ENCODE results near the gene RICTOR. TPM values are rescaled to one million over a fixed set of nuclear protein-coding genes. Genes with fewer than 3 reads are reported as not detected.

Gene RICTOR
- total RNA-seq, 1 donor from 2014 or later = 41.3 TPM

DNA sequence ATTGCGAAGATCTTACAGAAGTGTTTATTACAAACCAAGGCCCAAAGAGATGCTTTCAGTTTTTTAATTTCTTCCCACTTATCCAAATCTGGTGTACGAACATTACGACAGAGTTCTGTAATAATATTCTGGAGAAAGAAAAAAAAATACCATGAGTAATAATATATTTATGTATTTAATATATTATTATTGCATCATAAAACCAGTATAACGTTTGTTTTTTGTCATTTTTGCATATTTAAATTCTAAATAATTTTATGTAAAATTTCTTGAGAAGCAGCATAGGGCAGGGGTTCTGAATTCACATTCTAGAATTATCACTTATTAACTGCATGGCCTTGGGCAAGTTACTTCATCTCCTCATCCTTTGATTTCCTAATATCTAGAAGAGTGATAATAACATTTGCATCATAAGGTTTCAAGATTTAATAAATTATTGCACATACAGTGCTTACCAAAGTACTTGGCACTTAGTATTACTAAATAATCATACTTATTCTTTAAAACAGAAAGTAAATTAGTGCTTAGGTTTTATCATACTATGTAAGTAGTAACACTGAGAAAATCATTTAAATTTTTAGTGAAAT is 120.7 kb downstream of the RICTOR start:
- Mint-ChIP-seq H3K4me1 (no peaks in the 10 kb centered on the region), H3K36me3 (peaks cover 34% of the 10 kb centered on the region), H3K9me3 (no peaks in the 10 kb centered on the region), H3K4me3 (no peak overlapping the region), H3K27ac (no peak overlapping the region), H3K27me3 (ENCODE audit: insufficient read depth, low read depth) (no peaks in the 10 kb centered on the region)
- DNase-seq (ENCODE audit: low spot score) = no peak
- Histone ChIP-seq H3K4me3 (no peak overlapping the region), H3K9ac (no peak overlapping the region), H2AFZ (replicated peaks) (no peak overlapping the region), H3K79me2 (ENCODE audit: low read depth) (no peaks in the 10 kb centered on the region), H3K27ac (no peak overlapping the region), H3K27me3 (no peaks in the 10 kb centered on the region), H3K4me1 (no peaks in the 10 kb centered on the region), H3K4me2 (no peak overlapping the region), H3K9me3 (ENCODE audit: low read depth) (no peaks in the 10 kb centered on the region), H3K36me3 (peaks cover 18% of the 10 kb centered on the region), H4K20me1 (ENCODE audit: low read depth) (no peaks in the 10 kb centered on the region), H3F3A (ENCODE audit: low read depth) (no peaks in the 10 kb centered on the region)
- TF ChIP-seq EZH2 (IDR thresholded peaks at IDR 0.05) (no peak), EZH2phosphoT487 (IDR thresholded peaks at IDR 0.05) (no peak)
- TF ChIP-seq, protein P1, sequence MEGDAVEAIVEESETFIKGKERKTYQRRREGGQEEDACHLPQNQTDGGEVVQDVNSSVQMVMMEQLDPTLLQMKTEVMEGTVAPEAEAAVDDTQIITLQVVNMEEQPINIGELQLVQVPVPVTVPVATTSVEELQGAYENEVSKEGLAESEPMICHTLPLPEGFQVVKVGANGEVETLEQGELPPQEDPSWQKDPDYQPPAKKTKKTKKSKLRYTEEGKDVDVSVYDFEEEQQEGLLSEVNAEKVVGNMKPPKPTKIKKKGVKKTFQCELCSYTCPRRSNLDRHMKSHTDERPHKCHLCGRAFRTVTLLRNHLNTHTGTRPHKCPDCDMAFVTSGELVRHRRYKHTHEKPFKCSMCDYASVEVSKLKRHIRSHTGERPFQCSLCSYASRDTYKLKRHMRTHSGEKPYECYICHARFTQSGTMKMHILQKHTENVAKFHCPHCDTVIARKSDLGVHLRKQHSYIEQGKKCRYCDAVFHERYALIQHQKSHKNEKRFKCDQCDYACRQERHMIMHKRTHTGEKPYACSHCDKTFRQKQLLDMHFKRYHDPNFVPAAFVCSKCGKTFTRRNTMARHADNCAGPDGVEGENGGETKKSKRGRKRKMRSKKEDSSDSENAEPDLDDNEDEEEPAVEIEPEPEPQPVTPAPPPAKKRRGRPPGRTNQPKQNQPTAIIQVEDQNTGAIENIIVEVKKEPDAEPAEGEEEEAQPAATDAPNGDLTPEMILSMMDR (IDR thresholded peaks at IDR 0.05) = no peak

DNA sequence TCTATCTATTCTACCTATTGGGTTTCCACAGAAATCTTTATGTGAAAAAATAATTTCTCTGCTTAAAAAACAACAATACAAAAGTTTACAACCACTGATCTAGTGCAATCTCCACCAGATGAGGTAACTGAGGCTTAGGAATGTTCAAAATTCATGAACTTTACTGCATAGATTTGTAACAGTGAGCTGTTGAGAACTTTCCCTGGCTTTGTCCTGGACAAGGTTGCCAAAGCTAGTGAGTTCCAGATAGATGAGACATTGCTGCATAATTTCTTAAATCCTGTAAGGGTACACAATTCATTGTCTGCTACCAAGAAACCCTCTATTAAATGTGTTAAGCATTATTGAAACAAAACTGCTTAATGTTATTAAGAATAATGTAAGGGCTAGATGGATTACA is 125.7 kb downstream of the RICTOR start:
- Mint-ChIP-seq H3K4me1 (no peaks in the 10 kb centered on the region), H3K36me3 (peaks cover 21% of the 10 kb centered on the region), H3K9me3 (no peaks in the 10 kb centered on the region), H3K27ac (no peak overlapping the region), H3K27me3 (ENCODE audit: insufficient read depth, low read depth) (no peaks in the 10 kb centered on the region), H3K4me3 (no peak overlapping the region)
- Histone ChIP-seq H4K20me1 (ENCODE audit: low read depth) (no peaks in the 10 kb centered on the region), H3K4me2 (no peak overlapping the region), H3K9ac (no peak overlapping the region), H3K36me3 (peaks cover 25% of the 10 kb centered on the region), H2AFZ (replicated peaks) (no peak overlapping the region), H3K4me3 (no peak overlapping the region), H3K9me3 (ENCODE audit: low read depth) (no peaks in the 10 kb centered on the region), H3K4me1 (no peaks in the 10 kb centered on the region), H3K27ac (no peak overlapping the region), H3K79me2 (ENCODE audit: low read depth) (no peaks in the 10 kb centered on the region), H3F3A (ENCODE audit: low read depth) (no peaks in the 10 kb centered on the region), H3K27me3 (no peaks in the 10 kb centered on the region)
- DNase-seq (ENCODE audit: low spot score) = no peak
- TF ChIP-seq EZH2 (IDR thresholded peaks at IDR 0.05) (no peak), EZH2phosphoT487 (IDR thresholded peaks at IDR 0.05) (no peak)
- TF ChIP-seq, protein P1 (IDR thresholded peaks at IDR 0.05) = no peak

DNA sequence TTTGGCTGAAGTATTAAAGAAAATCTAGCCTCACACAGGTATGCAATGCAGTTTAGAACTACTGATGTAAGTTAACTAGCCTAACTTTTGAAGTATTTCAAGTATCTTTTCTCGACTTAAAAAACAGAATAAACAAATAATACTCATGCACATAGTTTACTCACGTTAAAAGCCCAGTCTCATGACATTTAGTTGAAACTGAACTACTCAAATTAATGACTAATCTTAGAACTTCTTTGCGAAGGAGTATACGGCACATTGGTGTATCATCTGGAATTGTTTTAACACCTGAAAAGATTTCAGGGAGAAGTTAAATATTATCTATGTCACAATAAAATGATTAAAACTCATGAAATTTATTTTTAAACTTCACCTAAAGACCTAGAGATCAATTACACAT is 129.9 kb downstream of the RICTOR start:
- Mint-ChIP-seq H3K36me3 (peaks cover 8% of the 10 kb centered on the region), H3K27me3 (ENCODE audit: insufficient read depth, low read depth) (no peaks in the 10 kb centered on the region), H3K4me1 (no peaks in the 10 kb centered on the region), H3K27ac (no peak overlapping the region), H3K9me3 (no peaks in the 10 kb centered on the region), H3K4me3 (no peak overlapping the region)
- Histone ChIP-seq H3K36me3 (peaks cover 16% of the 10 kb centered on the region), H3K4me3 (no peak overlapping the region), H3K27ac (no peak overlapping the region), H3K9ac (no peak overlapping the region), H3K4me2 (no peak overlapping the region), H3F3A (ENCODE audit: low read depth) (no peaks in the 10 kb centered on the region), H3K79me2 (ENCODE audit: low read depth) (no peaks in the 10 kb centered on the region), H3K27me3 (no peaks in the 10 kb centered on the region), H4K20me1 (ENCODE audit: low read depth) (no peaks in the 10 kb centered on the region), H2AFZ (replicated peaks) (no peak overlapping the region), H3K9me3 (ENCODE audit: low read depth) (no peaks in the 10 kb centered on the region), H3K4me1 (no peaks in the 10 kb centered on the region)
- TF ChIP-seq EZH2phosphoT487 (IDR thresholded peaks at IDR 0.05) = no peak
- TF ChIP-seq EZH2 (IDR thresholded peaks at IDR 0.05) = no peak
- TF ChIP-seq, protein P1 (IDR thresholded peaks at IDR 0.05) = no peak
- no peak for DNase-seq (ENCODE audit: low spot score)

Measured in neural progenitor cell (in vitro differentiated cells).